ENCODE measurements around the gene DENND1A.

DENND1A gene

DNA sequence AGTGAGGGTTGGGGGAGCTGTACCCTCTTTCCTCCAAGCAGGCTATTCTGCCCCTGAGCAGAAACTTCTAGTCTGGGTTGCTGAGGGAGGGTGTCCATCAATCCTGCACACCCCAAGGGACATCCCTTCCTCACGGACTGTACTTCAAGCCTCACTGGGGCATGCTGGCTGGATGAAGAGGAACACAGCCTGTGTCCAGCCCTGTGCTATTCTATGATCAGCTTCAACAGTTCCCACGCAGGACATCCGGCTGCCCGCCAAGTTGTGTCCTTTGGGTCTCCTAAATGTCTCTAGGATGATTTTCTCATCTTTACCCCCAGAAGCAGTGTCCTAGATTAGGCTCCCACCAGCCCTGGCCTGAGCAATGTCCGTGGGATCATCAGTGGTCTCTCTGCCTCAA, 505.8 kb downstream of the DENND1A start:
- TF ChIP-seq, protein P1, sequence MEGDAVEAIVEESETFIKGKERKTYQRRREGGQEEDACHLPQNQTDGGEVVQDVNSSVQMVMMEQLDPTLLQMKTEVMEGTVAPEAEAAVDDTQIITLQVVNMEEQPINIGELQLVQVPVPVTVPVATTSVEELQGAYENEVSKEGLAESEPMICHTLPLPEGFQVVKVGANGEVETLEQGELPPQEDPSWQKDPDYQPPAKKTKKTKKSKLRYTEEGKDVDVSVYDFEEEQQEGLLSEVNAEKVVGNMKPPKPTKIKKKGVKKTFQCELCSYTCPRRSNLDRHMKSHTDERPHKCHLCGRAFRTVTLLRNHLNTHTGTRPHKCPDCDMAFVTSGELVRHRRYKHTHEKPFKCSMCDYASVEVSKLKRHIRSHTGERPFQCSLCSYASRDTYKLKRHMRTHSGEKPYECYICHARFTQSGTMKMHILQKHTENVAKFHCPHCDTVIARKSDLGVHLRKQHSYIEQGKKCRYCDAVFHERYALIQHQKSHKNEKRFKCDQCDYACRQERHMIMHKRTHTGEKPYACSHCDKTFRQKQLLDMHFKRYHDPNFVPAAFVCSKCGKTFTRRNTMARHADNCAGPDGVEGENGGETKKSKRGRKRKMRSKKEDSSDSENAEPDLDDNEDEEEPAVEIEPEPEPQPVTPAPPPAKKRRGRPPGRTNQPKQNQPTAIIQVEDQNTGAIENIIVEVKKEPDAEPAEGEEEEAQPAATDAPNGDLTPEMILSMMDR (conservative IDR thresholded peaks at IDR 0.05; ENCODE audit: control insufficient read depth, insufficient read depth, low read depth, low read length) = no peak
- DNase-seq (ENCODE audit: low read depth) = no peak
- H3K4me3 ChIP-seq (ENCODE audit: control insufficient read depth, low read depth, low read length) = no peak overlapping the region

DNA sequence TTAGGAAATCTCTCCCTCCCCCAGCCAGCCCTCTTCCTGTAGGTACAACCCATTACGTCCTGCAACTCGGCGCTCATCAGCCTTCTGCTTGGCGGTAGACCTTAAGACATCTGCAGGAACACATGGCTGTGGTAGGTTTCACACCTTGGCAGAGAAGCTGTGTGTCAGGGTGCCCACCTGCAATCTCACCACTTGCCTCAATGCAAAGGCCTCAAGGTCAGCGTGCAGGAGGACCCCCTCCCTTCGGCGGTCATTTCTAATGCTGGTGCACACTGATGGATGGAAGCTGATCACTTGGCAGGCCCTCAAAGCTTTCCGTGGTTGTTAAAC, 506.6 kb downstream of the DENND1A start:
- TF ChIP-seq, protein P1 (conservative IDR thresholded peaks at IDR 0.05; ENCODE audit: control insufficient read depth, insufficient read depth, low read depth, low read length) = no peak
- DNase-seq (ENCODE audit: low read depth) = no peak
- no peak overlapping the region for H3K4me3 ChIP-seq (ENCODE audit: control insufficient read depth, low read depth, low read length)

DNA sequence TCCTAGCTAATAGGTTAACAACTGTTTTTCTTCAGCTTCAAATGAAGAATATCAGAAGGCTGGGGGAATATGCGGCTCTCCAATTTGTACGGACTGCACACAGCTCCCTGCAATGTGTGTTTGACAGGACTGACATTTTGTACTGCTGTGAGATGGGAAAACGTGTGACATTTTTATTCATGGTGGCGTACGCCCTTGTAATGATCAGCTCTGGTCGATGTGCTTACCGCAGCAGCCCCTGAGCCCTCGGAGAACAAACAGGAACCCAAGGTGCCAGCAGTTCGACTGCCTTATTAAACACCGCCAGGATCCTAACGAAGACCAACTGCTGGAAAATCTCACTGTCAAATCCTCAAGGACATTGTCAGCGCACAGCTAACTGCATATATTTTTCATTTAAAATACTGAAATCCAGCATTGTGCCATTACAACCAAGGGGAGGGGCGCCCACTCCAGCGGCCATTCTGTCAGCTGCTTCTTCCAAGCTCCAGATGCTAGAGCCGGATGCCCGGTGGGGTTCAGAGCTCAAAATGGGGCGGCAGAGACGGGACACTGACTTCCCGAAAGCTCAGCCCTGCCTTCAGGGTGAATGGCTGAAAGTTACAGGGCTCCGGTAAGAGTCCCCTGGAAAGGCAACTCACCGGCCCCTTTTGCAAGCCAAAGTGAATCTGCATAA, 507.2 kb downstream of the DENND1A start:
- no peak overlapping the region for H3K4me3 ChIP-seq (ENCODE audit: control insufficient read depth, low read depth, low read length)
- no peak for DNase-seq (ENCODE audit: low read depth)
- TF ChIP-seq, protein P1 (conservative IDR thresholded peaks at IDR 0.05; ENCODE audit: control insufficient read depth, insufficient read depth, low read depth, low read length) = no peak

DNA sequence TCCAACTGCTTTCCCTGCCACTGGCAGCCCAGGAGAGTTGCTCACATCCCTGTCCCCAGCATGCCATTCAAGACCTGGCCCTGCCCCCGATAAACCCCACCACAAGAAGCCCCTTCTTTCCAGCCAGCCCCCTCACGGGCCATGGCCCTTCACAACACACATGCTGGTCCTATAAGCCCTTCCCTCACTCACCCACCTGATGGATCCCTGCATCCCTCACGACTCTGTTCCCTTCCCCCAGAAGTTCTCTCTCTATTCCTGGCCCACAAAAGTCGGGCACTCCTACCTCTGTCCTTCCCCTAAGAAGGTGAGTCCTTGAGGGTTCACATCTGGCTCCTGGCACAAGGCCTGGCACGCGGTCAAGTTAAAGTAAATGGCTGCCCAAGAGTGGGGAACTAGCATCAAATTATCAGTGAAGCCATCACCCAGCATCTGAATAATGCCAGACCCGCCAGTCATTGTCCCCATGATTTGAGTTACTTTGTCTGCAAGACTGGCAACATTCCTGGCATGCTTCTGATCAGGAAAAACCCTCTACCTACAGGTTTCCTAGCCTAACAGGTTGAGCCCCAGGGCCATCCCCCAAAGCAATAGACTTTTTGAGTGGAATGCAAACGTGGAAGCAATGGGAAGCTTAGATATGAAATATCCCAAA, 508.0 kb downstream of the DENND1A start:
- TF ChIP-seq, protein P1 (conservative IDR thresholded peaks at IDR 0.05; ENCODE audit: control insufficient read depth, insufficient read depth, low read depth, low read length) = no peak
- no peak overlapping the region for H3K4me3 ChIP-seq (ENCODE audit: control insufficient read depth, low read depth, low read length)

DNA sequence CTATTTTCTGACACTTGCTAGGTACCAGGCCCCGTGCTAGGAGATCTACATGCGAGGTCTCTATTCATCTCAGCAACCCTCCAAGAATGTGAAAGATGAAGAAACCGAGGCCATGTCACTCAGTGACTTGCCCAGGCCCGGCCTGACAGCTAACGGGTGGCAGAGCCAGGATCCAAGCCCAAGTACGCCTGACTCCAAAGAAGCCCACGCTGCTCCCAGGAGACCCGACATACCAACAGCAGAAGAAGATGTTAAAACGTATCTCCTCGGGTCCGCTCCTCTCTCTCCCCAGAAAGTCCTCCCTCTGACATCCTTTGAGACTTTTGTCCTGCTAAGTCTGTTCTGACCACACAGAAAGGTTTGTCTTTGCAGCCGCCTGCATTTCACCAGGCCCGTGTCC, 508.7 kb downstream of the DENND1A start:
- no peak for DNase-seq (ENCODE audit: low read depth)
- no peak overlapping the region for H3K4me3 ChIP-seq (ENCODE audit: control insufficient read depth, low read depth, low read length)
- TF ChIP-seq, protein P1 (conservative IDR thresholded peaks at IDR 0.05; ENCODE audit: control insufficient read depth, insufficient read depth, low read depth, low read length) = no peak

More for the DNA sequence above, 508.0 kb downstream of the DENND1A start:
- DNase-seq (ENCODE audit: low read depth) = no peak

DNA sequence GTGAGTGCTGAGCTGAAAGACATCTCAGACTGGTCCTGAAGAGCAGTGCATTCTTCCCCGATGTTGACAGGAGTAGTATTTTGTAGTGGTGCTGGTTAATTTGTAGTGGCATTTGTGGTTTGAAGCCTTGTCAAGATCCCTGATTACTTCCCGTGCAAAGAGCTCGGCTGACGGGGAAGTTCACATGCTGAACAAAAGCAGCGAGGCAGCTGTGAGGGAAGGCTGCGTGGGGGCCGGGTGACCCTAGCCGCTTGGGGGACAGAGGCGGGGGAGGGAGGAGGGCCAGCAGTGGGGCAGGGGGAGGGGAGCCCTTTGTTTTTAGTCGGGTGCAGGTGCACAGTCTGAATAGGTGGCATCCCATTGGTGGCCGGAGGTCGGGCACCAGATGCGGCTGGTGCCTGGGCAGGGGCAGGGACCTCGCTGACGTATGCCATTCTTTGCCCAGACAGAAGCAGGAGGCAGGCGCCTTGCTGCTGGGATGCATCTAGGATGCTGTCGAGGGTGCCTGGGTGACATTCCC, 509.3 kb downstream of the DENND1A start:
- TF ChIP-seq, protein P1 (conservative IDR thresholded peaks at IDR 0.05; ENCODE audit: control insufficient read depth, insufficient read depth, low read depth, low read length) = no peak
- H3K4me3 ChIP-seq (ENCODE audit: control insufficient read depth, low read depth, low read length) = no peak overlapping the region
- DNase-seq (ENCODE audit: low read depth) = no peak
